Measurements from ENCODE around the gene LMAN1L.
"Not testable (repeated sequence)": the region's sequence is repeated elsewhere in the genome, so short reads cannot be mapped to it uniquely, and the experiment has no call there.

The LMAN1L gene

DNA sequence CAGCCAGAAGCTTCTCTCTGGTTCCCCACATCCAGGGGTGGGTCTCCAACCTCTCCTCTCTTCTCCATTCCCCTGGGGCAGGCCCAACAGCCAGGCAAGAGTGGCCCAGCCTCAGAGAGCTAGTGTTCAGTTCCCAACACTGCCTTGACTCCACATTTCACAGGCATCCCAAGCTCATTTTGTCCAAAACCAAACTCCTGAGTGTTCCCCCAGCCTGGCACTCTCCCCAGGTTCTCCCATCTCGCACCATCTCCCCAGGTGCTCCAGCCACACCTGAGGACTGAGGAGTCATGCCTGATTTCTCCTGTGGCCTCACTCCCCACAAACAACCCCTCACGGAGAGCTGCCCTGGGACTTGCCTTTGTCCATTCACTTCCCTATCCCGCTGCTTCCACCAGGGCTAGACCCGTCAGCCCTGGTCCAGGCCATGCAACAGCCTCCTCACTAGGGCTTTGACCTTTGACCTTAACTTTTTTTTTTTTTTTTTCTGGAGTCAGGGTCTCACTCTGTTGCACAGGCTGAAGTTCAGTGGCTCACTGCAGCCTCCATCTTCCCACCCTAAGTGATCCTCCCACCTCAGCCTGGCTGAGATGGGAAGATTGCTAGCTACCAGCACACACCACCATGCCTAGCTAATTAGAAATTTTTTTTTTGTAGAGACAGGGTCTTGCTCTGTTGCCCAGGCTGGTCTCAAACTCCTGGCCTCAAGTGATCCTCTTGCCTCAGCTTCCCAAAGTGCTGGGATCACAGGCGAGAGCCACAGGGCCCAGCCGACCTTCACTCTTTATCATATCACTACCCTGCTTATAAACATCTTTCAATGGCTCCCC lies 34.7 kb upstream of the LMAN1L start:
- Mint-ChIP-seq H3K9me3 (no peaks in the 10 kb centered on the region), H3K4me3 (peak overlapping the region; percentile 100), H3K27ac (peak overlapping the region; percentile 98), H3K27me3 (ENCODE audit: low read depth) (no peaks in the 10 kb centered on the region), H3K36me3 (ENCODE audit: low read depth) (peaks cover 22% of the 10 kb centered on the region), H3K4me1 (ENCODE audit: low read depth) (peaks cover 74% of the 10 kb centered on the region)

DNA sequence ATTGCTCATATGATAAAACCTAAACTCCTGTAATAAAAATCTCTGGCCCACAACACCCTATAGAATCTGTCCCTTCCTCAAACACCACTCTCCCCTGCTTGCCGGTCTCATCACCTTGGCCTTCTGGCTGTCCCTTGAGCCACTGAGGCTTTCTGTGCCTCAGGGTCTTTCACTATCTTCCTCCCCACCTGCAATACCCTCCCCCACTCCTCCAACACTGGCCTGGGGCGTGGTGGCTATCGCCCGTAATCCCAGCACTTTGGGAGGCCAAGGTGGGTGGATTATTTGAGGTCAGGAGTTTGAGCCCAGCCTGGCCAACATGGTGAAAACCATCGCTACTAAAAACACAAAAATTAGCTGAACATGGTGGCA lies 34.0 kb upstream of the LMAN1L start:
- Mint-ChIP-seq H3K27me3 (ENCODE audit: low read depth) (no peaks in the 10 kb centered on the region), H3K4me1 (ENCODE audit: low read depth) (peaks cover 70% of the 10 kb centered on the region), H3K9me3 (no peaks in the 10 kb centered on the region), H3K27ac (peak overlapping the region; percentile 98), H3K36me3 (ENCODE audit: low read depth) (peaks cover 28% of the 10 kb centered on the region), H3K4me3 (peak overlapping the region; percentile 100)

DNA sequence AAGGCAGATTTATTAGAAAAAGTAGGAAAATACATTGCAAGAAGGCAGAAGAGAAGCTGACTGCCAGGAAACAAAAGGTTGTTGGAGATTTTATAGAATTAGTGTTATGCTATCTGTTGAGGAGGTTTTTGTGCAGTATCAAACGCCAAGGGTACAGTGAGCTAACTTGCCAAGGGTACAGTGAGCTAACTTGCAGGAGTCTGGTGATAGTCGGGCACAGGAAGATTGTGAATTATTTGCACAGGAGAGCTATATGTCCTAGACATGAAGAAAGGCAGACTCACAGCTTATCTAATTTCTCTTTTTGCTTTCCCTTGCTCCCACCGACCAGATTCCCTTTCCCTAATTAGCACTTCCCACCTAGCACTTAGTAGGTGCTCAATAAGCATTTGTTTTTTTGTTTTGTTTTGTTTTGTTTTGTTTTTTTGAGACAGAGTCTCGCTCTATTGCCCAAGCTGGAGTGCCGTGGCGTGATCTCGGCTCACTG lies 33.4 kb upstream of the LMAN1L start:
- H3K4me3 Mint-ChIP-seq, result peak overlapping the region; percentile 100
- H3K27me3 Mint-ChIP-seq (ENCODE audit: low read depth), result no peaks in the 10 kb centered on the region
- H3K27ac Mint-ChIP-seq, result peak overlapping the region; percentile 98

GRCh38 chr15:74780523-74781430 lies 31.9 kb upstream of the LMAN1L start:
- peaks cover 60% of the 10 kb centered on the region for H3K4me1 Mint-ChIP-seq (ENCODE audit: low read depth)
- H3K27ac Mint-ChIP-seq, result peak overlapping the region; percentile 98
- H3K27me3 Mint-ChIP-seq (ENCODE audit: low read depth), result no peaks in the 10 kb centered on the region
- peak overlapping the region; percentile 100 for H3K4me3 Mint-ChIP-seq
- no peaks in the 10 kb centered on the region for H3K9me3 Mint-ChIP-seq
- peaks cover 43% of the 10 kb centered on the region for H3K36me3 Mint-ChIP-seq (ENCODE audit: low read depth)

More for the DNA sequence above, 33.4 kb upstream of the LMAN1L start:
- Mint-ChIP-seq H3K4me1 (ENCODE audit: low read depth) (peaks cover 64% of the 10 kb centered on the region), H3K36me3 (ENCODE audit: low read depth) (peaks cover 31% of the 10 kb centered on the region), H3K9me3 (no peaks in the 10 kb centered on the region)

DNA sequence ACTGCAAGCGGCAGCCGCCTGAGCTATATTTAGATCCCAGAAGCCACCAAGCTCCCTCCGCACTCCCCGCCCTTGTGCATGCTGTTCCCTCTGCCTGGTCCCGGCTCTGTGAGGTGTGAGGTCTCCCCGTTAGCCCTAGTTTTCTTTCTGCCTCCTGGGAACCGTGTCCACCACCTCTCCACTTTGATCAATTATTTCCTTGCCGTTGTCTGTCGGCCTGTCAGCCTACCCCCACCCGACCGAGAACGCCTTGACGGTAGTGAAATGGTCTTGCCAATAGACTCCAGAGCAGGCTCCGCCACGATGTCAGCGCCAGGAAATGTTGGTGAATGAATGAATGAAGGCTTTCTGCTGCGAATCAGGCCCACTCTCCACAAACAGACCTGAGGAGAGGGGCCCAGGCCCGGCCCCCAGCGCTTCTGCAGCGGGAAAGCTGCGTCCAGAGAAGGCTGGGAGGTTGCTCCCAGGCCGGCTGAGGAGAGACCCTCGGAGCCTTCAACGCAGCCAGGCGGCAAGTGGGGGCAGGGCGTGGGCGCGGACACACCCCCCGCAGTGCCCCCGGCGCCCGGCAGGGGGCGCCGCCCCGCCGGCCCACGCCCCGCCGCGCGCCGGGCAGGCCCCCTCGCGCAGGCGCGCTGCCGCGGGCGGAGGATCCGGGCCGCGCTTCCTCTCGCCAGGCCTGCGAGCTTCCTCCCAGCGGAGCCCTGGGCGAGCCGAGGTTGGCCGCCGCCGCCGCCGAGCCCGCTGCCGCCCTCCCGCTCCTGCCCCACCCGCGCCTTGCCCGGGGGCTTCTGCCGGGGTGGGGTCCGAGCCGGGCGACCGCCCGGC lies 31.0 kb upstream of the LMAN1L start, which contains the start of gene CSK:
Gene CSK (plus strand): TSS at position 650 of the 828 bp plus-strand sequence. CDS start 16,218 bp downstream, outside the sequence.
- peak within 1 kb of the TSS; percentile 98 for H3K27ac Mint-ChIP-seq
- H3K27me3 Mint-ChIP-seq (ENCODE audit: low read depth), result no peaks in the 10 kb centered on the region
- H3K9me3 Mint-ChIP-seq, result no peaks in the 10 kb centered on the region
- peaks cover 46% of the 10 kb centered on the region for H3K36me3 Mint-ChIP-seq (ENCODE audit: low read depth)
- H3K4me3 Mint-ChIP-seq, result peak within 1 kb of the TSS; percentile 100
- peaks cover 58% of the 10 kb centered on the region for H3K4me1 Mint-ChIP-seq (ENCODE audit: low read depth)

DNA sequence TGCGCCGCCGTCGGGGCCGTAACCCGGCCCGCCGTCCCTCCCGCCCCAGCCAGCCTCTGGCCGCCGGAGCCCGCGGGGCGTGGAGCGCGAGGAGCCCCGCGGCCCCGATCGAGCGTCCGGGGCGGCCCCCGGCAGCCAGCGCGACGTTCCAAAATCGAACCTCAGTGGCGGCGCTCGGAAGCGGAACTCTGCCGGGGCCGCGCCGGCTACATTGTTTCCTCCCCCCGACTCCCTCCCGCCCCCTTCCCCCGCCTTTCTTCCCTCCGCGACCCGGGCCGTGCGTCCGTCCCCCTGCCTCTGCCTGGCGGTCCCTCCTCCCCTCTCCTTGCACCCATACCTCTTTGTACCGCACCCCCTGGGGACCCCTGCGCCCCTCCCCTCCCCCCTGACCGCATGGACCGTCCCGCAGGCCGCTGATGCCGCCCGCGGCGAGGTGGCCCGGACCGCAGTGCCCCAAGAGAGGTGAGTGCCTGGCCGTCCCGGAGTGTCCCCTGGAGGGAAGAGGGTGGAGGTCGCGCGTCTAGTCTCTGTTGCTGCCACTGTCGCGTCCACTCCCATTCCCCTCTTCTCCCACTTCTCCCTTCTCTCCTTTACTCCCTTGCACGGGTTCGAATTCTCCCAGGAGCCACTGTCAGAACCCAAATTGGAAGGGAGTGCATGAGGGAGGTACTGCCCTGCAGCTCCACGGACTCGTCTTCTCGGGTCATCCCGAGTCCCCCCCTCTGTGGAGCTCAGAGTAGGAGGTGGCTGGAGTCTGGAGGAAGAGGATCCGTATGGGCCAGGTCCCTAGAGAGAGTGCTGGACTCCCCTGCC lies 30.2 kb upstream of the LMAN1L start:
- peaks cover 55% of the 10 kb centered on the region for H3K4me1 Mint-ChIP-seq (ENCODE audit: low read depth)

DNA sequence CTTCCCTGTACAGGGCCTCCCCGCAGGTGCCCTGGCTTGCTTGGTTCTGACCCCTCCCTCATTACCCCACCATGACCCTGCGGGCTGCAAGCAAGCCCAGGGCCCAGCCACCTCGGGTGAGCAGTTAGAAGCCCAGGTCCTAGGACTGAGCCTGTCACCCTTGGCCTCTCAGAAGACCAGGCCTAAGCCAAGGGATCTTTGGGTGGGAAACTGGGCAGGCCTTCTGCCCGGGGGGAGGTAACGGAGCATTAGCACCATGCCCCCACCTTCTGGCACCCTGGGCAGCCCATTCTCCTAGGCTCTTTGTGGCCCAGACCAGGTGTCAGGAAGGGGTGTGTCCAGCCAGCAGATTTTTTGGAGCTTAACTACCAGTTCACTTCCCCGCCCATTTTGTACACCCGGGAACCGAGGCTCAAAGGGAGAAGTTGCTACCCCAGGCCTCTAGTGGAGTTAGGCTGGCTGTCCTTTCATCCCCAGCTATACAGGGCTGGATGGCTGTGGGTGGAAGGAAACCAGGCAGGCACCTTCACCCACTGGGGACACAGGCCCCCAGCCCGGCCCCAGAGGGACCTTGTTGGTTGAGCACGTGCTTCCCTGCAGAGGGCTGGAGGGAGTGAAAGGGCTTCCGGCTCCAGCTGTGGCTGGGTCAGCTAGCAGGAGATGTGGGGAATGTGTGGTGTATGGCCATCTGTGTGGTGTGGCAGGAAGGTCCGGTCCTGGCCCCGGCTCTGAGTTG lies 29.4 kb upstream of the LMAN1L start:
- peaks cover 50% of the 10 kb centered on the region for H3K36me3 Mint-ChIP-seq (ENCODE audit: low read depth)
- H3K9me3 Mint-ChIP-seq, result no peaks in the 10 kb centered on the region
- H3K4me1 Mint-ChIP-seq (ENCODE audit: low read depth), result peaks cover 55% of the 10 kb centered on the region
- peak overlapping the region; percentile 88 for H3K27ac Mint-ChIP-seq
- H3K27me3 Mint-ChIP-seq (ENCODE audit: low read depth), result no peaks in the 10 kb centered on the region
- H3K4me3 Mint-ChIP-seq, result peak overlapping the region; percentile 93

More for the DNA sequence above, 30.2 kb upstream of the LMAN1L start:
- Mint-ChIP-seq H3K27me3 (ENCODE audit: low read depth) (no peaks in the 10 kb centered on the region), H3K36me3 (ENCODE audit: low read depth) (peaks cover 45% of the 10 kb centered on the region), H3K27ac (peak overlapping the region; percentile 88), H3K4me3 (peak overlapping the region; percentile 93), H3K9me3 (no peaks in the 10 kb centered on the region)

DNA sequence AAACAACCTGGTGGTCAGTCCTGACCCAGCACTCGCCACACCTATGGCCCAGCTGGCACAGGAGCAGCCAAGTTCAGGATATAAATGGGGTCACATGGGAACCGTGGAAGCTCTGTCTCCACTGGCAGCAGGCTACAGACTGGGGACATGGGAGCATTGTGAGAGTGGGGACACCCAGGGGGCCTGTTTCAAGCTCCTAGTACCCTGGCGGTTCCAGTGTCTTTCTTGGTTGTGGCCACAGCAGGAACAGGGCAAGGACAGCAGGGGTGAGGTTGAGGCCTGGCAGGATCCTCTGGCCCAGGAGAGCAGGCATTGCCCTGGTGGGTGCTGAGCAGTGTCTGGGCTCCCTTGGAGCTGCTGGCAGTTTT lies 28.8 kb upstream of the LMAN1L start:
- Mint-ChIP-seq H3K27ac (peak overlapping the region; percentile 88), H3K36me3 (ENCODE audit: low read depth) (peaks cover 52% of the 10 kb centered on the region), H3K4me3 (peak overlapping the region; percentile 93), H3K27me3 (ENCODE audit: low read depth) (no peaks in the 10 kb centered on the region), H3K9me3 (no peaks in the 10 kb centered on the region), H3K4me1 (ENCODE audit: low read depth) (peaks cover 53% of the 10 kb centered on the region)

- H3K36me3 Mint-ChIP-seq (ENCODE audit: low read depth), result peaks cover 58% of the 10 kb centered on the region
- H3K27ac Mint-ChIP-seq, result peak overlapping the region; percentile 99
- H3K4me3 Mint-ChIP-seq, result peak overlapping the region; percentile 93
- no peaks in the 10 kb centered on the region for H3K27me3 Mint-ChIP-seq (ENCODE audit: low read depth)
- peaks cover 52% of the 10 kb centered on the region for H3K4me1 Mint-ChIP-seq (ENCODE audit: low read depth)
- no peaks in the 10 kb centered on the region for H3K9me3 Mint-ChIP-seq
Observed at GRCh38 chr15:74784426-74785193, 28.0 kb upstream of the LMAN1L start.

DNA sequence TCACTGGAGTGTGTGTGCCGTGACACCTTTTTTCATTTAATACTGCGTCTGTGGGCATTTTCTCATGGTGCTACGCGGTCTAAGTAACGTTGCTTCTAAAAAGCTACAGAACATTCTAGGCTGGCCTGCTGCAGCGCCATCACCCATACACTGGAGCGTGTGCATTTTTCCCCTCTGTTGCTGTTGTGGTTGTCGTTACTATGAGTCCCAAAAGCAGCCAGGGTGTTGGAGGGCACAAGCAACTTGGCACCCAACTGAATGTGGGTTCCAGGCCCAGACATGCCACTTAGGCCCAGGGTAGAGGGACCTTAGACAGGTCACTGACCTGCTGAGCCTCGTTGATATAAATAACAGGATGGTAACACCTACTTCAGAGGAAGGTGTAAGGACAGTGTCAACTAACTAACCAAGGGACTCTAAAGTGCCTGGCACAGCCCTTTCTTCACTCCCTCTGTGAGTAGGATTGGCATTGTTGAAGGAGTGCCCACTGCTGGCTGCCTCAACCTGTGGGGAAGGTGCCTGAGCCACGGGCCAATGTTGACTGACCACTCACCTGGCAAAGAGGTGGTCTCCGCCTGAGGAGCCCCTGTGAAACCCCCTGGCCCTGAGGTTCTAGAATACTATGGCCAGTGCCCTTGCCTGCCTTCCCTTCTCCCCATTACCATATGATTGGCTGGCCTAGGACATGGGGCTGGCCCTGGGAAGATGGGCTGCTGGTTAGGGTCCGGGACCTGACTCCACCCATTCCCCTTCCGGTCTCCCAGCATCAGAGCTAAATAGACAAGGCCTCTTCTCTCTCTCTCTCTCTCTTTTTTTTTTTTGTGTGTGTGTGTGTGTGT lies 27.2 kb upstream of the LMAN1L start:
- Mint-ChIP-seq H3K9me3 (no peaks in the 10 kb centered on the region), H3K27me3 (ENCODE audit: low read depth) (no peaks in the 10 kb centered on the region), H3K4me1 (ENCODE audit: low read depth) (peaks cover 48% of the 10 kb centered on the region), H3K36me3 (ENCODE audit: low read depth) (peaks cover 63% of the 10 kb centered on the region), H3K4me3 (peak overlapping the region; percentile 93), H3K27ac (peak overlapping the region; percentile 99)

GRCh38 chr15:74786081-74786480 lies 26.6 kb upstream of the LMAN1L start:
- H3K4me1 Mint-ChIP-seq (ENCODE audit: low read depth), result peaks cover 47% of the 10 kb centered on the region
- peak overlapping the region; percentile 99 for H3K27ac Mint-ChIP-seq
- peak overlapping the region; percentile 93 for H3K4me3 Mint-ChIP-seq
- H3K9me3 Mint-ChIP-seq; H3K27me3 Mint-ChIP-seq (ENCODE audit: low read depth): not testable (repeated sequence)
- H3K36me3 Mint-ChIP-seq (ENCODE audit: low read depth), result peaks cover 64% of the 10 kb centered on the region

All from T-helper 1 cell treated with Interleukin-12 subunit alpha and Interleukin-12 subunit beta and Interleukin-4 antibody, amounts not matched to agents 30 μg/mL and 1 μg/mL, for 36 hours (primary cell).